Endothelial cell (in vitro differentiated cells): ENCODE results near the gene ARHGAP26. TPM values are rescaled to one million over a fixed set of nuclear protein-coding genes. Genes with fewer than 3 reads are reported as not detected.

Experiments used
- DNase-seq: peaks from one replicate; pipeline ENCODE4 v3.0.0; 2021; ENCODE audit warnings: low spot score
- H3K27ac Mint-ChIP-seq: one replicate; pipeline ENCODE4 v1.8.0; 2021; ENCODE audit warnings: mixed read lengths, inconsistent platforms; ENCODE audit not compliant: unreplicated experiment
- H3K27me3 Mint-ChIP-seq: one replicate; pipeline ENCODE4 v1.8.0; 2021; ENCODE audit warnings: mild to moderate bottlenecking, moderate library complexity, mixed read lengths, inconsistent platforms; ENCODE audit not compliant: unreplicated experiment
- H3K36me3 Mint-ChIP-seq: one replicate; pipeline ENCODE4 v1.8.0; 2021; ENCODE audit warnings: mild to moderate bottlenecking, low read depth, mixed read lengths, inconsistent platforms; ENCODE audit not compliant: unreplicated experiment
- H3K4me1 Mint-ChIP-seq: one replicate; pipeline ENCODE4 v1.8.0; 2021; ENCODE audit warnings: mild to moderate bottlenecking, mixed read lengths, inconsistent platforms; ENCODE audit not compliant: unreplicated experiment
- H3K4me3 Mint-ChIP-seq: one replicate; pipeline ENCODE4 v1.8.0; 2021; ENCODE audit warnings: mild to moderate bottlenecking, mixed read lengths, inconsistent platforms; ENCODE audit not compliant: unreplicated experiment
- H3K9me3 Mint-ChIP-seq: one replicate; pipeline ENCODE4 v1.8.0; 2021; ENCODE audit warnings: mixed read lengths, inconsistent platforms; ENCODE audit not compliant: unreplicated experiment
- total RNA-seq: library from RNA; stranded (reverse); fragmentation: NEBNext Ultra II Directional; extraction: Animal tissue kit (Norgen Biotek cat#: 25700); gene quantifications from one replicate; pipeline ENCODE4 v1.2.1, GENCODE V29; 2021; ENCODE audit not compliant: unreplicated experiment
- TF ChIP-seq, protein P1 (sequence below): fragments of 200-600 bp; sonication (generic); IDR thresholded peaks from one replicate; pipeline ENCODE4 v1.5.0; 2021; ENCODE audit warnings: antibody characterized with exemption; ENCODE audit not compliant: unreplicated experiment

The ARHGAP26 gene
- total RNA-seq, 1 donor from 2014 or later: 81.5 TPM

DNA sequence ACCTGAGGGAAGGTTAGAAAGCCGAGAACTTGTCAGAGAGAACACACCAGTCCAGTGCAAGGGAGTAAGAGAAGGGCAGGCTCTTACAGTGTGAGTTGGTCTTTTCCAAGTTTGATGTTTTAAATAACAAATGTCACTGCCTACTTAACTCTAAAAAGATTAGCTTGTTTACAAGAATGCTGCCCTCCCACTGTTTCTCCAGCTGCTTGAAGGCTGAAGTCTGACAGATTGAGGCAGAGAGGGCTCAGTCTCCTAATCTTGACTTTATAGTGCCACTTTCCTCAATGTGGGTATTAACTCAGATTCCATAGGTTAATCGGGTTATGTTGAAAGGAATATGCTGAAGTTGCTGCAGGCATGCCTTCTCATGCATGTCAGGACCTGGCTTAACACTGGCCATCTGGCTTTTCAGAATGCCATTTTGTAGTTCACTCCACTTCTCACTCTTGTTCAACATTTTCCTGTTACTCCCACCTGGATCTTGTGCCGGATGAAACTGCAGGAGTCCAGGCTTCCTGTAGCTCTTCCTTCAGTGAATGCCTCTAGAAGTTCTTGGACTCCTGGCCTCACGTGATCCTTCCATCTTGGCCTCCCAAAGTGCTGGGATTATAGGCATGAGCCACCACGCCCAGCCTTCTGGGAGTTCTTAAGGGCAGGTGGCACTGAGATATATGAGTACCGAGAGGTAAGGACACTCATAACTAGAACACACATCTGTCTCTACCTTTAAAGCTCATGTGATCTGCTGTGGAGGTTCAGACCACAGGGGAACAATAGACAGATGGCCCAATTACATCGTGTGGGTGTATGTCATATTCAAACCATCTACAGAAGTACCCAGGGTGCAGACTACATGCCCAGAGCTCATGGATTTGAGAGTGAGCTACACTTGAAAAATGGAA is 249.7 kb downstream of the ARHGAP26 start:
- TF ChIP-seq, protein P1, sequence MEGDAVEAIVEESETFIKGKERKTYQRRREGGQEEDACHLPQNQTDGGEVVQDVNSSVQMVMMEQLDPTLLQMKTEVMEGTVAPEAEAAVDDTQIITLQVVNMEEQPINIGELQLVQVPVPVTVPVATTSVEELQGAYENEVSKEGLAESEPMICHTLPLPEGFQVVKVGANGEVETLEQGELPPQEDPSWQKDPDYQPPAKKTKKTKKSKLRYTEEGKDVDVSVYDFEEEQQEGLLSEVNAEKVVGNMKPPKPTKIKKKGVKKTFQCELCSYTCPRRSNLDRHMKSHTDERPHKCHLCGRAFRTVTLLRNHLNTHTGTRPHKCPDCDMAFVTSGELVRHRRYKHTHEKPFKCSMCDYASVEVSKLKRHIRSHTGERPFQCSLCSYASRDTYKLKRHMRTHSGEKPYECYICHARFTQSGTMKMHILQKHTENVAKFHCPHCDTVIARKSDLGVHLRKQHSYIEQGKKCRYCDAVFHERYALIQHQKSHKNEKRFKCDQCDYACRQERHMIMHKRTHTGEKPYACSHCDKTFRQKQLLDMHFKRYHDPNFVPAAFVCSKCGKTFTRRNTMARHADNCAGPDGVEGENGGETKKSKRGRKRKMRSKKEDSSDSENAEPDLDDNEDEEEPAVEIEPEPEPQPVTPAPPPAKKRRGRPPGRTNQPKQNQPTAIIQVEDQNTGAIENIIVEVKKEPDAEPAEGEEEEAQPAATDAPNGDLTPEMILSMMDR: no peak
- H3K9me3 Mint-ChIP-seq: no peaks in the 10 kb centered on the region
- H3K27me3 Mint-ChIP-seq: peaks cover 2% of the 10 kb centered on the region
- H3K27ac Mint-ChIP-seq: peak overlapping the region; percentile 15
- DNase-seq: no peak
- H3K36me3 Mint-ChIP-seq: peaks cover 11% of the 10 kb centered on the region
- H3K4me1 Mint-ChIP-seq: peaks cover 15% of the 10 kb centered on the region
- H3K4me3 Mint-ChIP-seq: no peak overlapping the region

DNA sequence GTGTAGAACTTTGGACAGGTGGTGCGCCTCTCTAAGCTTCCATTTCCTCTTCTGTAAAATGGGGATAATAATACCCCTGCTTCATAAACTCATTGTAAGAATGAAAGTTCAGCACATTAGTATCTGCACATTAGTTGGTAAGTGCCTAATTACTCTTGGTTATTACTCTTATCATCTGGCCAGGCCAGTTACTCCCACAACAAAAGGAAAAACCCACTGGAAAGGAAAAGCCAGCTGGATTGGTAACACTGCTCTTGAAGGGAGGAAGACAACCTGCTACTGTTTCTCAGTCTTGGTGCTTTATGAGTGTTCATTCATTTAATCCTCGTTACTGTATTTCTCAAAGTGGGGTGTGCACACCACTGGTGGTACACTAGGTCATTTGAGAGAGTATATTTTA is 251.4 kb downstream of the ARHGAP26 start:
- Mint-ChIP-seq H3K27ac (no peak overlapping the region), H3K27me3 (peaks cover 2% of the 10 kb centered on the region), H3K9me3 (no peaks in the 10 kb centered on the region), H3K36me3 (peaks cover 11% of the 10 kb centered on the region), H3K4me1 (peaks cover 15% of the 10 kb centered on the region), H3K4me3 (no peak overlapping the region)
- DNase-seq: no peak
- TF ChIP-seq, protein P1: no peak

DNA sequence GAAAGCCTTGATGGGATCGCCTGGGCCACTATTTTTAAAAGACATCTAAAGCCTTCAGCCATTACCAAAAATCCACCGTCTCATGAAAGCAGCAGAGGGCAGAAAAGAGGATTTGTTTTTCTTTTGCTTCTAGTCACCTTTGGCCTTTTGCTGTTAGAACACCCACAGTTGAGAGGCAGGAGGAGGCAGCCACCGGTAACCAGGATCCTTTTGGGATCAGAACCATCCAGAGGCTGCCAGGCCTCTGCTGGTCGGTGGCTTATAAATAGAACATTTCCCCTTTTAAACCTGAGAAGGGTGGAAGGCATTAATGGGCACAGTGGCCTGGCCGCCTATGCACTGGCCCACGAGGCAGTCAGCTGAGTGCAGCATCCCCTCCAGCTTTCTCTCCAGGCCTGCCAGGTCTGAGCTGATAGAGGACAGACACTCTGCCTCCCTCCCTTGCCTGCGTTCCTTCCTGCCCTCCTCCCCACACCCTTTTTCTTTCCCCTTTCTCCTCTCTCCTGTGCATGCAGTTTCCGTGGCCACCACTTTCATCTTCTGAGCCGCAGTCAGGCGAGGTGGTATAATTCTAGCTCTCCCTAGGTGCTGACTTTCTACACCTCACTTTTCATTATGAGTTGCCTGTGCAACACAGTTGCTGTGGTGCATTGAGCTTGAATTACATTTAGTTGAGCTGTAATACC is 253.4 kb downstream of the ARHGAP26 start:
- no peak for DNase-seq

DNA sequence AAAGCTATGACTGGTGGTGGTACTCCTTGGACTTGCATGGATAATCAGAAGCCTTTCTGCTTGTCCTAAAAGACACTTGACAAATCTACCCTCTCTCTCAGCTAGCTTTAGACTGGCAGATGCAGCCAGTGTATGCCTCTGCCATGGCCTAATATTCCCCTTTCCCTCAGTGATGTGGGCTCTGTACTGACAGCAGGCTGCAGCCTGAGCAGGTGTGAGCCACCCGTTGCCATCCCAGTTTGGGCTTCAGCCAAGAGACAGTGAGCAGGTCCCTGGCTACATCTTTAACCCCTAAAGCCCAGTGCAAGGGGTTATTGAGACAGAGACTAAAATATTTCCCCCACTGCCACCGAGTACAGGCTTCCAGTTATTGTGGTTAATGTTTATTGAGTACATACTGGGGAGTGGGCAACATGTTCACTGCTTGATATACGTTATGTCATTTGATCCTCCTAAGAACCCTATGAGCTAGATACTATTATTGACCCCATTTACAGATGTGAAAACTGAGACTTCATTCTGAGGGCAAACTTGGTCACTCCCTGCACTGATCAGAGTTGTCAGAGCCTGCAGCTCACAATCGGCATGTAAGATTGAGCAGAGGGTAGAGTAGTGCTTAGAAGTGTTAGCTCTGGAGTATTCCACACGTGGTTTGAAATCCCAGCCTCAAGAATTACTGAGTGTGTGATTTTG is 254.2 kb downstream of the ARHGAP26 start:
- peaks cover 5% of the 10 kb centered on the region for H3K36me3 Mint-ChIP-seq
- peaks cover 2% of the 10 kb centered on the region for H3K27me3 Mint-ChIP-seq
- no peak overlapping the region for H3K4me3 Mint-ChIP-seq
- H3K9me3 Mint-ChIP-seq: no peaks in the 10 kb centered on the region
- no peak for DNase-seq
- no peak overlapping the region for H3K27ac Mint-ChIP-seq
- H3K4me1 Mint-ChIP-seq: peaks cover 13% of the 10 kb centered on the region
- TF ChIP-seq, protein P1: no peak

More for the DNA sequence above, 253.4 kb downstream of the ARHGAP26 start:
- Mint-ChIP-seq H3K4me3 (no peak overlapping the region), H3K9me3 (no peaks in the 10 kb centered on the region), H3K4me1 (peaks cover 15% of the 10 kb centered on the region), H3K27me3 (peaks cover 2% of the 10 kb centered on the region), H3K36me3 (peaks cover 5% of the 10 kb centered on the region), H3K27ac (no peak overlapping the region)
- TF ChIP-seq, protein P1: no peak
